MG63 (cell line): ENCODE measurements around the gene PIK3R5. TPM values are rescaled to one million over a fixed set of nuclear protein-coding genes. Genes with fewer than 3 reads are reported as not detected.
"Not testable (repeated sequence)": the region's sequence is repeated elsewhere in the genome, so short reads cannot be mapped to it uniquely, and the experiment has no call there.

Experiments used
- DNase-seq: peaks from one replicate; pipeline ENCODE4 v3.0.0-alpha.2; 2020
- H3K27me3 ChIP-seq: fragments of 250-450 bp; sonication (Bioruptor Pico); 2 replicates; pipeline ENCODE4 v1.5.1; 2020; ENCODE audit warnings: mild to moderate bottlenecking, moderate library complexity
- H3K36me3 ChIP-seq: fragments of 250-450 bp; sonication (Bioruptor Pico); 2 replicates; pipeline ENCODE4 v1.5.1; 2020; ENCODE audit warnings: mild to moderate bottlenecking, moderate library complexity
- H3K4me3 ChIP-seq: fragments of 250-450 bp; sonication (Bioruptor Pico); 2 replicates; pipeline ENCODE4 v1.5.1; 2020; ENCODE audit warnings: mild to moderate bottlenecking, moderate library complexity
- H3K9me3 ChIP-seq: fragments of 250-450 bp; sonication (Bioruptor Pico); 2 replicates; pipeline ENCODE4 v1.5.1; 2020; ENCODE audit warnings: mild to moderate bottlenecking, moderate library complexity
- total RNA-seq: library from RNA; depleted of rRNA; stranded (reverse); fragments of >200 nt; shearing (Covaris generic); gene quantifications from 2 replicates; pipeline ENCODE4 v1.2.3, GENCODE V29; 2014; ENCODE audit warnings: low replicate concordance

The PIK3R5 gene
- total RNA-seq, 1 experiment from 2014 or later = not detected

- Histone ChIP-seq H3K27me3 (no peaks in the 10 kb centered on the region), H3K4me3 (no peak overlapping the region), H3K9me3 (no peaks in the 10 kb centered on the region), H3K36me3 (no peaks in the 10 kb centered on the region)
- DNase-seq = no peak
Measured at GRCh38 chr17:8871081-8871581, 94.4 kb downstream of the PIK3R5 start.

- H3K36me3 ChIP-seq = no peaks in the 10 kb centered on the region
Measured at GRCh38 chr17:8870406-8871040, 95.0 kb downstream of the PIK3R5 start.

GRCh38 chr17:8869114-8869815 is 96.2 kb downstream of the PIK3R5 start:
- H3K27me3 ChIP-seq = no peaks in the 10 kb centered on the region
- no peaks in the 10 kb centered on the region for H3K9me3 ChIP-seq
- H3K4me3 ChIP-seq = no peak overlapping the region
- no peaks in the 10 kb centered on the region for H3K36me3 ChIP-seq
- DNase-seq = no peak

More at GRCh38 chr17:8870406-8871040, 95.0 kb downstream of the PIK3R5 start:
- DNase-seq = no peak
- Histone ChIP-seq H3K27me3 (no peaks in the 10 kb centered on the region), H3K4me3 (no peak overlapping the region), H3K9me3 (no peaks in the 10 kb centered on the region)

- H3K4me3 ChIP-seq = no peak overlapping the region
- H3K9me3 ChIP-seq = no peaks in the 10 kb centered on the region
- no peak for DNase-seq
- no peaks in the 10 kb centered on the region for H3K36me3 ChIP-seq
- no peaks in the 10 kb centered on the region for H3K27me3 ChIP-seq
Measured at GRCh38 chr17:8868529-8868951, 97.0 kb downstream of the PIK3R5 start.

- DNase-seq = no peak
- H3K9me3 ChIP-seq = no peaks in the 10 kb centered on the region
- no peaks in the 10 kb centered on the region for H3K36me3 ChIP-seq
- H3K27me3 ChIP-seq = no peaks in the 10 kb centered on the region
- no peak overlapping the region for H3K4me3 ChIP-seq
Measured at GRCh38 chr17:8868092-8868491, 97.4 kb downstream of the PIK3R5 start.

GRCh38 chr17:8867361-8867981 is 98.0 kb downstream of the PIK3R5 start, which contains the start of gene PIK3R6:
Gene PIK3R6 (minus strand): TSS chr17:8867674. CDS start chr17:8849794, 17,880 bp downstream.
- H3K36me3 ChIP-seq = no peaks in the 10 kb centered on the region
- DNase-seq = no peak
- no peaks in the 10 kb centered on the region for H3K9me3 ChIP-seq
- H3K27me3 ChIP-seq = no peaks in the 10 kb centered on the region
- H3K4me3 ChIP-seq = no peak within 1 kb of the TSS

DNA sequence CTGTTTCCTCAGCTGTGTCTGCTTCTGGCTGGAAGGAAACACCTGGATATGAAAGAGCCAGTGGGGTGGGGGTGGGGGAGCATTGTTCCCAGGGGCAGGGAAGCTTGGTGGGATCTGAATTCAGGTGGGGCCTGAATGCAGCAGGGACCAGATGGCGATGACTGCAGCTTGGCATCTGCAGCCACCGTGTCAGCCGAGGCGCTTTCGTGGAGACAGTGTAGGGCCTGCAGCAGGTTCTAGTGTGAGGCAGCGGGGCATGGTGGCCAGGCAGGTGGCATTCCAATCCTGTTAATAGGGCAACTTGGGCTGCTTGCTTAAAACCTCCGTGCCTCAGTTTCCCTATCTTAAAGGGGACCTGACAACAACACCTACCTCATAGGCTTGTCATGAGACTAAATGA is 99.7 kb downstream of the PIK3R5 start:
- Histone ChIP-seq H3K36me3 (no peaks in the 10 kb centered on the region), H3K9me3 (no peaks in the 10 kb centered on the region), H3K4me3 (no peak overlapping the region), H3K27me3 (no peaks in the 10 kb centered on the region)
- no peak for DNase-seq

DNA sequence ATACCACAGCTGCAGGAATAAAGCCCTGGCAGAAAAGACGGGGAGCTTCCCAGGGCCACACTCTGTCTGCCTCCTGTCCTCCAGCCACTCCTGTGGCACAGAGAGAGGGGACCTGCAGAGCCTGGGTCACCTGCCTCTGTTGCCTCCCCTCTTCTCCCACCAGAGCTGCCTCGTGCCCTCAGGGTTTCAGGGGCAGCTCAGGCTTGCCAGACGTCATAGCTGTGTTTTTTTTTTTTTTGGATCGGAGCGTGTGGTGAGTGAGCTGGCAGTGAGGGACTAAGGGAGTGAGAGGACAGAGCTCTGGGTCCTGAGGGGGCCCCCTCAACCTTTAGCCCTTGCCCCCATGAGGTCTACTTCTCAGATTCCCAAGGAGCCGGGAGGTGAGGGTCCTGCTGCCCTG is 100.1 kb downstream of the PIK3R5 start:
- H3K4me3 ChIP-seq = no peak overlapping the region
- no peaks in the 10 kb centered on the region for H3K9me3 ChIP-seq
- H3K27me3 ChIP-seq = no peaks in the 10 kb centered on the region
- no peaks in the 10 kb centered on the region for H3K36me3 ChIP-seq
- DNase-seq = no peak

DNA sequence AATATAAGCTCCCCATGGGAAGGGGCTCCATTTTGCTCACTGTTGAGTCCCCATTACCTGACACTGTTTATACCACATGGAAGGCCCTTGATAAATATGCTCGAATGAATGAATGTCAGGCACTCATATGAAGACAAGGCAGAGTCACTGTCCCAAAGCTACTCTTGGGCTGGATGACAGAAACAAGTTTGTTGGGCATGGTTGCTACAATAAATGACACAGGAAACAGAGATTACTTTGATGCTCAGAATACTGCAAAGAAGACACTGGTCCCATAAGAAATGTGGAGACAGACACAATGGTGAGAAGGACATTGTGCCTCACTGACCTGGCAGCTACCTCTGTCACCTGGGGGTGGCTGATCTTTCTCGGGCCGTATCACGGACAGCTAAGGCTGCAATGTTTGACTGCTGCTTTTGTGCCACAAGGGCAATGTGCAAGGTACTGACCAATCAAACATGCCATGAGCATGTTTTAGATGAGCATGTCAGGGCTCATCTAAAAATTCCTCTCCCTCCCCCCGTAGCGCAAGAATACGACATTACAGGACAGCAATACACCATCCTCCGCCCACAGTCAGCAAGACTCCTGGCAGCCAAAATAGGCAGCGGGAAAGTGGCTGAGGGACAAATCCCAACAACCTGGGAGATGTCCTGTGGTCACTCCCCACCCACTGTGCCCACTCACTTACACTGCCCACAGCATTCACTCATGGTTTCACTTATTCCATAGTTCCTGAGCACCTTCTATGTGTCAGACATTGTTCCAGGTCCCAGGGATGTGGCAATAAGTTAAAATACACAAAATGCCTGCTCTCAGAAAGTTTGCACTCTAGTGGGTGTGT is 103.1 kb downstream of the PIK3R5 start:
- Histone ChIP-seq H3K27me3 (no peaks in the 10 kb centered on the region), H3K36me3 (no peaks in the 10 kb centered on the region), H3K9me3 (no peaks in the 10 kb centered on the region), H3K4me3 (no peak overlapping the region)
- no peak for DNase-seq

- no peak for DNase-seq
- Histone ChIP-seq H3K9me3 (no peaks in the 10 kb centered on the region), H3K4me3 (no peak overlapping the region), H3K36me3 (no peaks in the 10 kb centered on the region), H3K27me3 (no peaks in the 10 kb centered on the region)
Measured at GRCh38 chr17:8861495-8862181, 103.9 kb downstream of the PIK3R5 start.

GRCh38 chr17:8859804-8860430 is 105.6 kb downstream of the PIK3R5 start:
- Histone ChIP-seq H3K4me3 (no peak overlapping the region), H3K36me3 (no peaks in the 10 kb centered on the region), H3K9me3 (no peaks in the 10 kb centered on the region), H3K27me3 (no peaks in the 10 kb centered on the region)
- DNase-seq = no peak

- DNase-seq = no peak
- H3K27me3 ChIP-seq = no peaks in the 10 kb centered on the region
- no peaks in the 10 kb centered on the region for H3K36me3 ChIP-seq
- no peak overlapping the region for H3K4me3 ChIP-seq
- H3K9me3 ChIP-seq = no peaks in the 10 kb centered on the region
Measured at GRCh38 chr17:8859027-8859803, 106.3 kb downstream of the PIK3R5 start.

- peak; percentile 20 for DNase-seq
- H3K27me3 ChIP-seq = no peaks in the 10 kb centered on the region
- no peaks in the 10 kb centered on the region for H3K9me3 ChIP-seq
- no peaks in the 10 kb centered on the region for H3K36me3 ChIP-seq
- H3K4me3 ChIP-seq = no peak overlapping the region
Measured at GRCh38 chr17:8857919-8858318, 107.6 kb downstream of the PIK3R5 start.

GRCh38 chr17:8856869-8857575 is 108.5 kb downstream of the PIK3R5 start:
- Histone ChIP-seq H3K4me3 (no peak overlapping the region), H3K36me3 (no peaks in the 10 kb centered on the region), H3K9me3 (no peaks in the 10 kb centered on the region), H3K27me3 (no peaks in the 10 kb centered on the region)
- DNase-seq = no peak

DNA sequence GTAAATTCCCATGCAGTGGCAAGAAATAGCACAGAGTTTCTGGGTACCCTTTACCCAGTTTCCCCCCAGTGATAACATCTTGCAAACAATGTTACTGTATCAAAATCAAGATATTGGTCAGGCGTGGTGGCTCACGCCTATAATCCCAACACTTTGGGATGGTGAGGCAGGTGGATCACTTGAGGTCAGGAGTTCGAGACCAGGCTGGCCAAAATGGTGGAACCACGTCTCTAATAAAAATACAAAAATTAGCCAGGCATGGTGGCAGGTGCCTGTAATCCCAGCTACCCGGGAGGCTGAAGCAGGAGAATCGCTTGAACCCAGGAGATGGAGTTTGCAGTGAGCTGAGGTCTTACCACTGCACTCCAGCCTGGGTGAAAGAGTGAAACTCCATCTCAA is 109.3 kb downstream of the PIK3R5 start:
- DNase-seq, H3K4me3 ChIP-seq, H3K27me3 ChIP-seq, H3K9me3 ChIP-seq, H3K36me3 ChIP-seq: not testable (repeated sequence)
